ENCODE results near the gene HLA-DQB2. TPM values are rescaled to one million over a fixed set of nuclear protein-coding genes. Genes with fewer than 3 reads are reported as not detected.

Gene HLA-DQB2
- total and polyA plus RNA-seq, 9 of the 15 experiments (the other 6 are each of a cell fraction or from before 2014, with no cell fraction given) = not detected

DNA sequence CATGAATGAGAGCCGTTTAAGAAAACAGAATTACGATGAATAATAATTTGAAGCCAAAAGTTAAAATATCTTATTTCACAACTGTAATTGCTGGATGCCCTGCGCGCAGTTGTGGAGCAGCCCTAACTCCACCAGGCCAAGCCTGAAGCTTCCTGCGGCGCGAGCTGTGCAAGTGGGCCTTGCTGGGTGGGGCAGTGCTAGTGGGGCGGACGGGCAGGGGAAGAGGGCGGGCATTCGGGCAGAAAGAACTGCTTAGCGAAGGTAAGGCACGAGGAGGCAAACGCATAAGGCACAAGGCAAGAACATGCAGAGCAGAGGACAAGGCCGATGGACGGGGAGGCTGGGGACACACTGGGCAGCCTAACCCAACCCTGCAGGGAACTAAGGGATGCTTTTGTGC, 2.3 kb downstream of the HLA-DQB2 start:
- in situ Hi-C loops (cut with MboI) = no loop called here
- Histone ChIP-seq H3K27me3 (ENCODE audit: control insufficient read depth in 2 of 2, insufficient read depth in 2 of 2, low read length in 2 of 2) (peaks cover 19 to 50% of the 10 kb centered on the region in 2 experiments; a peak in 4 of 5 replicates), H3K27ac (ENCODE audit: extremely low read depth, low read depth, low read length) (no peak overlapping the region), H3K79me2 (ENCODE audit: control insufficient read depth, insufficient read depth, low read length) (no peaks in the 10 kb centered on the region), H3K4me2 (ENCODE audit: insufficient read depth, low read length) (no peak overlapping the region), H3K36me3 (ENCODE audit: control insufficient read depth, insufficient read depth, low read length) (no peaks in the 10 kb centered on the region), H2AFZ (ENCODE audit: low read depth, low read length) (no peak overlapping the region), H3K4me3 (no peak overlapping the region), H3K9me1 (ENCODE audit: control insufficient read depth, insufficient read depth, low read length) (no peaks in the 10 kb centered on the region), H4K20me1 (replicated peaks; ENCODE audit: control insufficient read depth, insufficient read depth, low read length) (no peaks in the 10 kb centered on the region), H3K9me3 (replicated peaks; ENCODE audit: control insufficient read depth, insufficient read depth, low read depth, low read length) (no peaks in the 10 kb centered on the region), H3K9ac (ENCODE audit: insufficient read depth in 1 of 2, low read depth in 2 of 2, low read length in 2 of 2) (no peak overlapping the region), H3K4me1 (replicated peaks in 1 of 2; ENCODE audit: control insufficient read depth in 2 of 2, insufficient read depth in 2 of 2, low read length in 2 of 2) (peaks cover 0 to 8% of the 10 kb centered on the region in 2 experiments; a peak in 1 of 5 replicates)
- 9% methylated on average over 11 of the region's 16 CpGs for WGBS (ENCODE audit: insufficient coverage, low coverage, missing lambda C conversion rate)
- no peak for DNase-seq (ENCODE audit: extremely low read depth in 1 of 4, low spot score in 3 of 4)
- ATAC-seq = no peak
- intact Hi-C loops (cut with micrococcal nuclease) = no loop called here
- ChIA-PET POLR2A (interaction anchor here (0.7 to 1.0 kb wide), 2 partner anchors 9 to 300 kb away, joined by 3 to 4 read pairs; no protein-coding TSS in a partner anchor), CTCF (ENCODE audit: low intra/inter-chr PET ratio) (no interaction called here)
- TF ChIP-seq, protein P1, sequence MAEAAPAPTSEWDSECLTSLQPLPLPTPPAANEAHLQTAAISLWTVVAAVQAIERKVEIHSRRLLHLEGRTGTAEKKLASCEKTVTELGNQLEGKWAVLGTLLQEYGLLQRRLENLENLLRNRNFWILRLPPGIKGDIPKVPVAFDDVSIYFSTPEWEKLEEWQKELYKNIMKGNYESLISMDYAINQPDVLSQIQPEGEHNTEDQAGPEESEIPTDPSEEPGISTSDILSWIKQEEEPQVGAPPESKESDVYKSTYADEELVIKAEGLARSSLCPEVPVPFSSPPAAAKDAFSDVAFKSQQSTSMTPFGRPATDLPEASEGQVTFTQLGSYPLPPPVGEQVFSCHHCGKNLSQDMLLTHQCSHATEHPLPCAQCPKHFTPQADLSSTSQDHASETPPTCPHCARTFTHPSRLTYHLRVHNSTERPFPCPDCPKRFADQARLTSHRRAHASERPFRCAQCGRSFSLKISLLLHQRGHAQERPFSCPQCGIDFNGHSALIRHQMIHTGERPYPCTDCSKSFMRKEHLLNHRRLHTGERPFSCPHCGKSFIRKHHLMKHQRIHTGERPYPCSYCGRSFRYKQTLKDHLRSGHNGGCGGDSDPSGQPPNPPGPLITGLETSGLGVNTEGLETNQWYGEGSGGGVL (CRISPR knock-in tag; IDR thresholded peaks at IDR 0.05) = no peak
- TF ChIP-seq KDM1A (IDR thresholded peaks at IDR 0.05) (no peak), MAFG (tag; conservative IDR thresholded peaks at IDR 0.05) (no peak), CTBP1 (IDR thresholded peaks at IDR 0.05; ENCODE audit: borderline replicate concordance) (no peak), FOXJ2 (tag; IDR thresholded peaks at IDR 0.05) (no peak), ZNF644 (tag; IDR thresholded peaks at IDR 0.05; ENCODE audit: low read depth) (no peak), POLR2B (IDR thresholded peaks at IDR 0.05; ENCODE audit: low read depth, partially characterized antibody) (no peak)
- TF ChIP-seq, protein P2, sequence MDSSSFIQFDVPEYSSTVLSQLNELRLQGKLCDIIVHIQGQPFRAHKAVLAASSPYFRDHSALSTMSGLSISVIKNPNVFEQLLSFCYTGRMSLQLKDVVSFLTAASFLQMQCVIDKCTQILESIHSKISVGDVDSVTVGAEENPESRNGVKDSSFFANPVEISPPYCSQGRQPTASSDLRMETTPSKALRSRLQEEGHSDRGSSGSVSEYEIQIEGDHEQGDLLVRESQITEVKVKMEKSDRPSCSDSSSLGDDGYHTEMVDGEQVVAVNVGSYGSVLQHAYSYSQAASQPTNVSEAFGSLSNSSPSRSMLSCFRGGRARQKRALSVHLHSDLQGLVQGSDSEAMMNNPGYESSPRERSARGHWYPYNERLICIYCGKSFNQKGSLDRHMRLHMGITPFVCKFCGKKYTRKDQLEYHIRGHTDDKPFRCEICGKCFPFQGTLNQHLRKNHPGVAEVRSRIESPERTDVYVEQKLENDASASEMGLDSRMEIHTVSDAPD (CRISPR knock-in tag; IDR thresholded peaks at IDR 0.05) = no peak
- no TSS peak for BruUV-seq (replicated peaks)
- no peak for FAIRE-seq
